HG02852 (cell line): ENCODE measurements around the gene KIF26B.

Source experiments
- ATAC-seq: cut with Tn5 transposase; IDR thresholded peaks from one replicate; pipeline ENCODE4 v1.9.1; 2021; ENCODE audit warnings: mild to moderate bottlenecking, moderate library complexity; ENCODE audit not compliant: unreplicated experiment

Gene KIF26B

GRCh38 chr1:245131026-245131393 is 23.8 kb upstream of the KIF26B start:
- ATAC-seq: no peak

GRCh38 chr1:245132771-245133170 is 22.0 kb upstream of the KIF26B start:
- ATAC-seq: no peak

- ATAC-seq: no peak
Measured at GRCh38 chr1:245133995-245134715, 20.6 kb upstream of the KIF26B start.

GRCh38 chr1:245142171-245142798 is 12.5 kb upstream of the KIF26B start:
- no peak for ATAC-seq

- ATAC-seq: no peak
Measured at GRCh38 chr1:245142976-245143375, 11.8 kb upstream of the KIF26B start.

- no peak for ATAC-seq
Measured at GRCh38 chr1:245143849-245144248, 10.9 kb upstream of the KIF26B start.

GRCh38 chr1:245148069-245148468 is 6.7 kb upstream of the KIF26B start:
- ATAC-seq: no peak

GRCh38 chr1:245148861-245149260 is 5.9 kb upstream of the KIF26B start:
- ATAC-seq: no peak

- peak; percentile 25 for ATAC-seq
Measured at GRCh38 chr1:245153081-245153551, 1.7 kb upstream of the KIF26B start.

GRCh38 chr1:245153552-245154428 is 995 bp upstream of the KIF26B start:
- no peak for ATAC-seq

- no peak for ATAC-seq
Measured at GRCh38 chr1:245155272-245156040, 671 bp downstream of the KIF26B start.

- peak; percentile 88 for ATAC-seq
Measured at GRCh38 chr1:245156041-245156735, 1.4 kb downstream of the KIF26B start.

GRCh38 chr1:245156736-245157505 is 2.1 kb downstream of the KIF26B start:
- ATAC-seq: no peak

GRCh38 chr1:245158913-245159312 is 4.1 kb downstream of the KIF26B start:
- no peak for ATAC-seq

- no peak for ATAC-seq
Measured at GRCh38 chr1:245160288-245160687, 5.5 kb downstream of the KIF26B start.

- no peak for ATAC-seq
Measured at GRCh38 chr1:245160741-245161400, 6.1 kb downstream of the KIF26B start.

GRCh38 chr1:245161866-245162265 is 7.1 kb downstream of the KIF26B start:
- no peak for ATAC-seq

- no peak for ATAC-seq
Measured at GRCh38 chr1:245166471-245166885, 11.7 kb downstream of the KIF26B start.

- no peak for ATAC-seq
Measured at GRCh38 chr1:245168086-245168485, 13.3 kb downstream of the KIF26B start.
